OCI-LY7 (cell line): ENCODE measurements around the gene DPEP2. TPM values are rescaled to one million over a fixed set of nuclear protein-coding genes. Genes with fewer than 3 reads are reported as not detected.

Source experiments
- BruUV-seq: library from RNA; stranded (reverse); fragments of 400-500 nt; replicated peaks from 2 replicates; lab custom pipeline; 2021; lab: Mats Ljungman, UMichigan
- CTCF ChIA-PET: fragments of 300-600 bp; sonication (Branson Sonifier 250); formaldehyde crosslinking; loops from one replicate; lab custom pipeline; 2022; ENCODE audit warnings: antibody characterized with exemption; ENCODE audit not compliant: unreplicated experiment; lab: Charles Lee
- POLR2A ChIA-PET: fragments of 300-600 bp; sonication (Branson Sonifier 250); formaldehyde crosslinking; loops from one replicate; lab custom pipeline; 2022; ENCODE audit warnings: antibody characterized with exemption; lab: Charles Lee
- DNase-seq: peaks from one replicate; pipeline ENCODE4 v3.0.0-alpha.2; 2015; ENCODE audit warnings: low spot score
- H2AFZ ChIP-seq: fragments of 200-600 bp; sonication (generic), shearing (Covaris generic); 2 replicates; pipeline ENCODE4 v1.6.1; 2014; ENCODE audit warnings: mild to moderate bottlenecking, antibody characterized with exemption, low read length, moderate library complexity
- H3K27ac ChIP-seq: fragments of 200-600 bp; sonication (generic); 2 replicates; pipeline ENCODE4 v1.5.1; 2014; ENCODE audit warnings: mixed run types, low read depth, mild to moderate bottlenecking, moderate library complexity, low read length, inconsistent platforms; ENCODE audit not compliant: poor library complexity, severe bottlenecking
- H3K36me3 ChIP-seq: fragments of 200-600 bp; sonication (generic); 2 replicates; pipeline ENCODE4 v1.6.1; 2014; ENCODE audit warnings: mild to moderate bottlenecking, antibody characterized with exemption, low read length, moderate library complexity, mixed read lengths; ENCODE audit not compliant: insufficient read depth
- H3K4me1 ChIP-seq: fragments of 200-600 bp; sonication (generic); 2 replicates; pipeline ENCODE4 v1.5.1; 2014; ENCODE audit warnings: mild to moderate bottlenecking, low read length; ENCODE audit not compliant: insufficient read depth, poor library complexity, severe bottlenecking
- H3K4me2 ChIP-seq: fragments of 200-600 bp; sonication (generic); 2 replicates; pipeline ENCODE4 v1.6.1; 2014; ENCODE audit warnings: mild to moderate bottlenecking, low read length
- H3K4me3 ChIP-seq: fragments of 200-600 bp; sonication (generic); 2 replicates; pipeline ENCODE4 v1.5.1; 2014; ENCODE audit warnings: mild to moderate bottlenecking, low read depth, low read length; ENCODE audit not compliant: poor library complexity, severe bottlenecking
- H3K79me2 ChIP-seq: fragments of 200-600 bp; sonication (generic); 2 replicates; pipeline ENCODE4 v1.6.1; 2016; ENCODE audit warnings: low read depth, mild to moderate bottlenecking, low read length, moderate library complexity, mixed read lengths; ENCODE audit not compliant: insufficient read depth
- H3K9me2 ChIP-seq: fragments of 200-600 bp; sonication (generic); 2 replicates; pipeline ENCODE4 v1.6.1; 2016; ENCODE audit warnings: mild to moderate bottlenecking, low read length, mixed read lengths; ENCODE audit not compliant: insufficient read depth
- H3K9me3 ChIP-seq: fragments of 200-600 bp; sonication (generic); 2 replicates; pipeline ENCODE4 v1.6.1; 2014; ENCODE audit warnings: mild to moderate bottlenecking, mixed run types, low read length, mixed read lengths
- H4K20me1 ChIP-seq: fragments of 200-600 bp; sonication (generic); 2 replicates; pipeline ENCODE4 v1.6.1; 2014; ENCODE audit warnings: mild to moderate bottlenecking, antibody characterized with exemption, low read length, moderate library complexity, mixed read lengths; ENCODE audit not compliant: insufficient read depth
- EZH2phosphoT487 ChIP-seq: fragments of 200-600 bp; sonication (generic); IDR thresholded peaks from 2 replicates; pipeline ENCODE4 v1.6.1; 2018; ENCODE audit warnings: low read depth, borderline replicate concordance, mild to moderate bottlenecking, mixed run types, antibody characterized with exemption, low read length, moderate library complexity, mixed read lengths
- intact Hi-C: fragments of 100-400 bp; cut with micrococcal nuclease; formaldehyde crosslinking; loops from one replicate; pipeline ENCODE4 v1.10.0; 2022; ENCODE audit not compliant: unreplicated experiment
- total RNA-seq, 2 experiments: library from RNA; depleted of rRNA in 1 of 2; stranded (reverse); fragments of >200 nt in 1 of 2; shearing (Covaris generic) in 1 of 2; gene quantifications; 2 replicates each; pipeline ENCODE4 v1.2.3, GENCODE V29; 2014 to 2022
- TF ChIP-seq, protein P1 (sequence below): fragments of 200-600 bp; sonication (generic); conservative IDR thresholded peaks from 2 replicates; pipeline ENCODE4 v1.5.1; 2014; ENCODE audit warnings: mild to moderate bottlenecking, antibody characterized with exemption, low read length, moderate library complexity, mixed read lengths

DPEP2 gene
- total RNA-seq, 2 experiments from 2014 or later = 0.22 to 0.23 TPM

DNA sequence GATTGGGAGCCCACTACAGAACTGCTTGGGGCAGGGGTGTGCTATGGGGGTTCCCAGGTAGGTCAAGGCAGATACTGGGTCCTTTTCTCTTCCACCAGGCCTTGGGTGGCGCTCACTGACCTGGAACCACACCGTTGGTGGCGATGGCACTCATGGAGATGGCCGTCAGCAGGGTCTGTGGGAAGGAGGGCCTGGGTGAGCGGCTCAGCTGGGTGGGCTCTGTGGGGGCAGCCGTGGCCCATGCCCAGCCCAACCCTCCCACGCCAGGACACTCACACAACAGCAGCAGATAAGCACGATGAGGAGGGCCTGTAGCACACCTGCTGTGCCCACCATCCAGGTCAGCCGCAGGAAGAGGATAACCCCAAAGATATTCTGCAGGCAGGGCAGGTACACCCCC lies 41.7 kb downstream of the DPEP2 start:
- H3K9me3 ChIP-seq = no peaks in the 10 kb centered on the region
- BruUV-seq = no TSS peak
- CTCF ChIA-PET = no interaction called here

DNA sequence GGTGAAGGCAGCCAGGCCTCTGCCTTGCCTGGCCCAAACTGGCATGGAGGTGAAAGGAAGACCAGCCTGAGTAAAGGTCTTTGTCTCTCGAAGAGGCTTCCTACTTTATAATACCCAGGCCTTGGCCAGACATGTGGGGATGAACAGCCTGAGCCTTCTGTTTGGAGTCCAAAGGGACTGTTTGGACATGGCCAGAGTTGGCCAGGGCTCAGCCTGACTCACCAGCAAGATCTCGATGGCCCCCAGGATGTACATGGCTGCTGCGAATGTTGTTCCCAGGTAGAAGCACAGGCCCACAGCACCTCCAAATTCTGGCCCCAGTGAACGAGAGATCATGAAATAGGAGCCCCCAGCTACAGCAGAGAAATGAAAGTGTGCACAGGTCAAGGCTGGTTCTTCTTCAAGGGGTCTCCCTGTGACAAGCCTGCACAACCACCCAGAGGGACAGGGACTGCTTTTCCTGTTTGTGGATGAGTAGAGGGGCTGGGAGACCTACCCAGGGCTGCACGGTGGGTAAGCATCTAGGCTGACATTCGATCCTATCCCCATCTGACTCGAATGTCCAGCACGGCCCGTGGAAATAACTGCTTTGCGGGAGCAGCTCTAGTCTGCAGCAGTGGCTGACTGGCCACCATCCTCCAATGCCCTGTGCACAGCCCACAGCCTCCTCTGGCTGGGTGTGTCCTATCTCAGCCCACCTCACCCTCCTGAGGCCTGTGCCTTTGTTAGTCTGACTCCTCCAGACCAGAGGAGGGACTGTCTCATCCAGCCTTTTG lies 44.7 kb downstream of the DPEP2 start:
- Histone ChIP-seq H3K9me2 (no peaks in the 10 kb centered on the region), H3K4me2 (no peak overlapping the region), H3K79me2 (no peaks in the 10 kb centered on the region), H3K4me3 (no peak overlapping the region), H3K9me3 (no peaks in the 10 kb centered on the region), H3K36me3 (no peaks in the 10 kb centered on the region), H3K4me1 (no peaks in the 10 kb centered on the region), H4K20me1 (no peaks in the 10 kb centered on the region), H3K27ac (no peak overlapping the region), H2AFZ (no peak overlapping the region)
- no TSS peak for BruUV-seq
- intact Hi-C loops = no loop called here
- TF ChIP-seq, protein P1, sequence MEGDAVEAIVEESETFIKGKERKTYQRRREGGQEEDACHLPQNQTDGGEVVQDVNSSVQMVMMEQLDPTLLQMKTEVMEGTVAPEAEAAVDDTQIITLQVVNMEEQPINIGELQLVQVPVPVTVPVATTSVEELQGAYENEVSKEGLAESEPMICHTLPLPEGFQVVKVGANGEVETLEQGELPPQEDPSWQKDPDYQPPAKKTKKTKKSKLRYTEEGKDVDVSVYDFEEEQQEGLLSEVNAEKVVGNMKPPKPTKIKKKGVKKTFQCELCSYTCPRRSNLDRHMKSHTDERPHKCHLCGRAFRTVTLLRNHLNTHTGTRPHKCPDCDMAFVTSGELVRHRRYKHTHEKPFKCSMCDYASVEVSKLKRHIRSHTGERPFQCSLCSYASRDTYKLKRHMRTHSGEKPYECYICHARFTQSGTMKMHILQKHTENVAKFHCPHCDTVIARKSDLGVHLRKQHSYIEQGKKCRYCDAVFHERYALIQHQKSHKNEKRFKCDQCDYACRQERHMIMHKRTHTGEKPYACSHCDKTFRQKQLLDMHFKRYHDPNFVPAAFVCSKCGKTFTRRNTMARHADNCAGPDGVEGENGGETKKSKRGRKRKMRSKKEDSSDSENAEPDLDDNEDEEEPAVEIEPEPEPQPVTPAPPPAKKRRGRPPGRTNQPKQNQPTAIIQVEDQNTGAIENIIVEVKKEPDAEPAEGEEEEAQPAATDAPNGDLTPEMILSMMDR = no peak
- TF ChIP-seq EZH2phosphoT487 = no peak
- ChIA-PET CTCF (no interaction called here), POLR2A (no interaction called here)
- no peak for DNase-seq

More for the DNA sequence above, 41.7 kb downstream of the DPEP2 start:
- Histone ChIP-seq H3K9me2 (no peaks in the 10 kb centered on the region), H4K20me1 (no peaks in the 10 kb centered on the region), H3K36me3 (no peaks in the 10 kb centered on the region), H3K27ac (no peak overlapping the region), H2AFZ (no peak overlapping the region), H3K4me2 (no peak overlapping the region), H3K4me3 (no peak overlapping the region), H3K79me2 (no peaks in the 10 kb centered on the region), H3K4me1 (no peaks in the 10 kb centered on the region)
- TF ChIP-seq EZH2phosphoT487 = no peak
- TF ChIP-seq, protein P1 = no peak
- intact Hi-C loops = no loop called here
- POLR2A ChIA-PET = no interaction called here
- no peak for DNase-seq

DNA sequence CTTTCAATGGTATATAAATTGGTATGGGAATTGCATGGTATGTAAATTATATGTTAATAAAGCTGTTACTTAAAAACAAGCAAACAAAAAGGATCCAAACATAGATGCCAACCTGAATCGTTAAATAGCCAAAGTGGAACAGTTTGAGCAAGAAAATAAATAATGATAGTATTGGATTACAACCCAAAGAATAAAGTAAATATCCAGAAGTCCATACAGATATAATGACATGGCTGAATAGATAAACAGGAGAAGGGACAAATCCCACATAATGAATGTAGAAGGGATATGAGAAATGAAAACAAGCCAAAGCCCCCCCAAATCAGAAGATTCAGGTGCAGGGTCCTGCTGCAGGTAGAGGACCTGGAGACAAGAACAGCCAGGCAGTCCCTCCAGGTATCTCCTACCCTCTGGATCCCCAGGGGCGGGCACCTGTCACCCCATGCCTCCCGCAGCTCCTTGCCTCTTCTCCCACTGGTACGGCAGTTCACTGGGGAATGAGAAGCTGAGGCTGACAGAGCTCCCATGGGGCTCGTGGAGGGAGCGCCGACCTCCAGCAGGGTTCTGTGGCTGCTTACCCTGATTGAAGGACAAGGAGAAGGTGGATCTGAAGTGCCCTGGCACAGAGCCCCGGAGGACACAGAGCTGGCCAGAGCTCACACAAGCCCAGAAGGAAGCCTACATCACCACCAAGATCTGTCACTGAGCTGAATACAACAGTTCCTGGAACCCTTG lies 45.5 kb downstream of the DPEP2 start:
- ChIA-PET CTCF (no interaction called here), POLR2A (no interaction called here)
- Histone ChIP-seq H3K79me2 (no peaks in the 10 kb centered on the region), H3K4me3 (no peak overlapping the region), H3K36me3 (no peaks in the 10 kb centered on the region), H3K27ac (no peak overlapping the region), H3K4me2 (no peak overlapping the region), H3K9me2 (no peaks in the 10 kb centered on the region), H4K20me1 (no peaks in the 10 kb centered on the region), H3K9me3 (no peaks in the 10 kb centered on the region), H2AFZ (no peak overlapping the region), H3K4me1 (no peaks in the 10 kb centered on the region)
- DNase-seq = no peak
- intact Hi-C loops = no loop called here
- BruUV-seq = no TSS peak
- no peak for TF ChIP-seq EZH2phosphoT487
- TF ChIP-seq, protein P1 = no peak
